AG04450 (cell line): Measurements from ENCODE around the gene SREK1IP1. TPM values are rescaled to one million over a fixed set of nuclear protein-coding genes. Genes with fewer than 3 reads are reported as not detected.

ENCODE experiments used
- CTCF ChIA-PET: fragments of 300-600, 350-600 bp; formaldehyde crosslinking; extraction: SDS; loops from one replicate; lab custom pipeline; 2022; ENCODE audit warnings: antibody characterized with exemption, inconsistent platforms; lab: Charles Lee
- POLR2A ChIA-PET: fragments of 350-600 bp; formaldehyde crosslinking; extraction: SDS; loops from one replicate; lab custom pipeline; 2021; ENCODE audit warnings: antibody characterized with exemption, inconsistent platforms; lab: Yijun Ruan, JAX
- DNase-seq: peaks from one replicate; pipeline ENCODE4 v3.0.0-alpha.2; 2011; ENCODE audit warnings: low read depth, low spot score
- H3K27ac ChIP-seq: one replicate; pipeline ENCODE4 v1.5.1; 2012; ENCODE audit warnings: low read depth, low read length, control low read depth
- H3K27me3 ChIP-seq: one replicate; pipeline ENCODE4 v1.6.0; 2012; ENCODE audit warnings: low read length; ENCODE audit not compliant: control insufficient read depth, insufficient read depth
- H3K4me3 ChIP-seq: 2 replicates; pipeline ENCODE4 v1.5.1; 2011; ENCODE audit warnings: mild to moderate bottlenecking, low read depth, low read length, control low read depth
- H3K9me3 ChIP-seq: 2 replicates; pipeline ENCODE4 v1.5.1; 2012; ENCODE audit warnings: low read length; ENCODE audit not compliant: control insufficient read depth, insufficient read depth
- CTCF ChIP-seq: IDR thresholded peaks from 2 replicates; pipeline ENCODE4 v1.5.1; 2011; ENCODE audit warnings: low read depth, low read length, control low read depth, inconsistent platforms
- polyA plus RNA-seq: library from polyadenylated mRNA; depleted of rRNA; stranded (reverse); fragments of >200 nt; gene quantifications from 2 replicates; pipeline ENCODE4 v1.2.3, GENCODE V29; 2011

Gene SREK1IP1
- polyA plus RNA-seq, 1 experiment, result 3.8 TPM

- POLR2A ChIA-PET, result no interaction called here
- CTCF ChIA-PET, result interaction anchor here (1.2 to 9.0 kb wide), 2 partner anchors 10 to 16 kb away, joined by 4 to 84 read pairs; no protein-coding TSS in a partner anchor
- DNase-seq, result no peak
These were observed 533 bp downstream of the SREK1IP1 start for GRCh38 chr5:64767959-64768357.

GRCh38 chr5:64766941-64767340 lies 1.6 kb downstream of the SREK1IP1 start:
- ChIA-PET POLR2A (no interaction called here), CTCF (interaction anchor here (2.5 kb wide), 1 partner anchor 132 kb away, joined by 6 read pairs; no protein-coding TSS in a partner anchor)
- Histone ChIP-seq H3K4me3 (peak overlapping the region; percentile 96), H3K27ac (no peak overlapping the region), H3K27me3 (no peaks in the 10 kb centered on the region), H3K9me3 (no peaks in the 10 kb centered on the region)
- no peak for DNase-seq
- TF ChIP-seq CTCF, result no peak

More at GRCh38 chr5:64767959-64768357, 533 bp downstream of the SREK1IP1 start:
- Histone ChIP-seq H3K4me3 (peak overlapping the region; percentile 96), H3K9me3 (no peaks in the 10 kb centered on the region), H3K27ac (peak overlapping the region; percentile 89), H3K27me3 (no peaks in the 10 kb centered on the region)
- TF ChIP-seq CTCF, result no peak

GRCh38 chr5:64765804-64766504 lies 2.5 kb downstream of the SREK1IP1 start:
- Histone ChIP-seq H3K9me3 (no peaks in the 10 kb centered on the region), H3K27me3 (no peaks in the 10 kb centered on the region), H3K4me3 (no peak overlapping the region), H3K27ac (no peak overlapping the region)
- ChIA-PET POLR2A (no interaction called here), CTCF (interaction anchor here (1.2 to 2.5 kb wide), 2 partner anchors 19 to 131 kb away, joined by 4 to 6 read pairs; no protein-coding TSS in a partner anchor)
- no peak for TF ChIP-seq CTCF
- no peak for DNase-seq

GRCh38 chr5:64763948-64764503 lies 4.5 kb downstream of the SREK1IP1 start:
- TF ChIP-seq CTCF, result no peak
- no peak for DNase-seq
- ChIA-PET POLR2A (no interaction called here), CTCF (interaction anchor here (2.8 kb wide), 1 partner anchor 20 kb away, joined by 9 read pairs; no protein-coding TSS in a partner anchor)
- Histone ChIP-seq H3K4me3 (no peak overlapping the region), H3K27ac (no peak overlapping the region), H3K27me3 (no peaks in the 10 kb centered on the region), H3K9me3 (no peaks in the 10 kb centered on the region)
